ENCODE results near the gene PSMC3IP. TPM values are rescaled to one million over a fixed set of nuclear protein-coding genes. Genes with fewer than 3 reads are reported as not detected.
A peak's percentile ranks its signal among the peaks of the same experiment; 100 is the strongest.

The PSMC3IP gene
- total and polyA plus RNA-seq, 2 of the 4 experiments (the other 2 are of a cell fraction) = 5.6 to 9.8 TPM

DNA sequence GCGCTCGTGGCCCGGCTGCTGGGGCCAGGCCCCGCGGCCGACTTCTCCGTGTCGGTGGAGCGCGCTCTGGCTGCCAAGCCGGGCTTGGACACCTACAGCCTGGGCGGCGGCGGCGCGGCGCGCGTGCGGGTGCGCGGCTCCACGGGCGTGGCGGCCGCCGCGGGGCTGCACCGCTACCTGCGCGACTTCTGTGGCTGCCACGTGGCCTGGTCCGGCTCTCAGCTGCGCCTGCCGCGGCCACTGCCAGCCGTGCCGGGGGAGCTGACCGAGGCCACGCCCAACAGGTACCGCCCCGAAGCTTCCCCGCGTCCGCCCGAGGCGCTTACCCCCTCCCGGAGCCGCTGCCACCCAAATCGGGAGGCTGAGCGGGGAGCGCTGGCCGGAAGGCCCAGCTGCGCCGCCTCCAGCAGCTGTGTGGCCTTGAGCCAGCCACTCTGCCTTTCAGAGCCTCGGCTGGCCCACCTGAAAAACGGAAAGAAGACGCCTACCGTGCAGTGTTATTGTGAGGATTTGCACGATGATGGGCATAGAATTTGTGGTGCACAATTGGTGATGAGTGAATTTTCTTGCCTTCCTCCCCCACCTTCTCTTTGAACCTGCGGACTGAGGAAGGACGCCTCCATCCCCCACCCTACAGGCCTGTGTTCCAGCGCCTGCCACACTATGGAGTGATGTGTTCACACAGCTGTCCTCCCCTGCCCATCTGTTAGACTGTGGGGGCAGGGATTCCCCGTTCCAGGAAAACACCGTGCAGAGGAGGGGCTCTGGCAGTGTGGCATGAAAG lies 41.0 kb downstream of the PSMC3IP start (continued):
- TF ChIP-seq, protein P1, sequence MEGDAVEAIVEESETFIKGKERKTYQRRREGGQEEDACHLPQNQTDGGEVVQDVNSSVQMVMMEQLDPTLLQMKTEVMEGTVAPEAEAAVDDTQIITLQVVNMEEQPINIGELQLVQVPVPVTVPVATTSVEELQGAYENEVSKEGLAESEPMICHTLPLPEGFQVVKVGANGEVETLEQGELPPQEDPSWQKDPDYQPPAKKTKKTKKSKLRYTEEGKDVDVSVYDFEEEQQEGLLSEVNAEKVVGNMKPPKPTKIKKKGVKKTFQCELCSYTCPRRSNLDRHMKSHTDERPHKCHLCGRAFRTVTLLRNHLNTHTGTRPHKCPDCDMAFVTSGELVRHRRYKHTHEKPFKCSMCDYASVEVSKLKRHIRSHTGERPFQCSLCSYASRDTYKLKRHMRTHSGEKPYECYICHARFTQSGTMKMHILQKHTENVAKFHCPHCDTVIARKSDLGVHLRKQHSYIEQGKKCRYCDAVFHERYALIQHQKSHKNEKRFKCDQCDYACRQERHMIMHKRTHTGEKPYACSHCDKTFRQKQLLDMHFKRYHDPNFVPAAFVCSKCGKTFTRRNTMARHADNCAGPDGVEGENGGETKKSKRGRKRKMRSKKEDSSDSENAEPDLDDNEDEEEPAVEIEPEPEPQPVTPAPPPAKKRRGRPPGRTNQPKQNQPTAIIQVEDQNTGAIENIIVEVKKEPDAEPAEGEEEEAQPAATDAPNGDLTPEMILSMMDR (conservative IDR thresholded peaks at IDR 0.05; ENCODE audit: low read depth, low read length) = no peak

DNA sequence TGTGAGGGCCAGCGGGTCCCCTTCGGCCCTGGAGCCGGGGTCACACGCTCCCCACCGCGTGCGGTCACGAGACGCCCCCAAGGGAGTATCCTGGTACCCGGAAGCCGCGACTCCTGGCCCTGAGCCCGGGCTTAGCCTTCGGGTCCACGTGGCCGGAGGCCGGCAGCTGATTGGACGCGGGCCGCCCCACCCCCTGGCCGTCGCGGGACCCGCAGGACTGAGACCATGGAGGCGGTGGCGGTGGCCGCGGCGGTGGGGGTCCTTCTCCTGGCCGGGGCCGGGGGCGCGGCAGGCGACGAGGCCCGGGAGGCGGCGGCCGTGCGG lies 41.5 kb downstream of the PSMC3IP start, which contains the start of gene NAGLU:
Gene NAGLU (plus strand): TSS at position 194 of the 324 bp plus-strand sequence. CDS start 32 bp downstream, at position 226.
- Histone ChIP-seq H2AK9ac (replicated peaks; ENCODE audit: low read depth, low read length, poor library complexity) (peak within 1 kb of the TSS; percentile 99), H4K8ac (ENCODE audit: low read depth in 2 of 2, low read length in 2 of 2) (peak within 1 kb of the TSS; percentile 100), H4K5ac (ENCODE audit: low read depth, low read length) (peak within 1 kb of the TSS; percentile 100), H3K4ac (ENCODE audit: low read depth, low read length) (peak within 1 kb of the TSS; percentile 99), H3K9me3 (ENCODE audit: control insufficient read depth, insufficient read depth, low read length) (no peaks in the 10 kb centered on the region), H3K9me1 (ENCODE audit: insufficient read depth, low read length) (peaks cover 23% of the 10 kb centered on the region), H3K23ac (ENCODE audit: low read depth, low read length) (peak within 1 kb of the TSS; percentile 99), H2AK5ac (ENCODE audit: low read depth, low read length) (peak within 1 kb of the TSS; percentile 99), H3K4me1 (ENCODE audit: control insufficient read depth, insufficient read depth, low read length) (peaks cover 16% of the 10 kb centered on the region), H3K14ac (replicated peaks; ENCODE audit: low read depth, low read length) (peak within 1 kb of the TSS; percentile 99), H2AFZ (replicated peaks; ENCODE audit: low read length, poor library complexity) (peak within 1 kb of the TSS; percentile 90), H2BK15ac (ENCODE audit: low read depth, low read length) (peak within 1 kb of the TSS; percentile 99), H3K56ac (ENCODE audit: extremely low read depth, insufficient read depth, low read length) (peak within 1 kb of the TSS; percentile 63), H2BK120ac (ENCODE audit: low read depth, low read length) (peak within 1 kb of the TSS; percentile 78), H3K9ac (ENCODE audit: low read depth, low read length) (peak within 1 kb of the TSS; percentile 81), H3K36me3 (ENCODE audit: control insufficient read depth, insufficient read depth, low read length) (peaks cover 20% of the 10 kb centered on the region), H3K27me3 (ENCODE audit: control insufficient read depth, insufficient read depth, low read length) (no peaks in the 10 kb centered on the region), H3K79me1 (ENCODE audit: low read depth in 1 of 2, low read length in 2 of 2) (peaks cover 16 to 32% of the 10 kb centered on the region in 2 experiments), H3K18ac (ENCODE audit: low read depth, low read length) (peak within 1 kb of the TSS; percentile 97), H3K4me2 (ENCODE audit: low read depth, low read length) (peak within 1 kb of the TSS; percentile 90), H3K4me3 (ENCODE audit: insufficient read depth, low read depth, low read length) (peak within 1 kb of the TSS; percentile 53), H4K91ac (ENCODE audit: insufficient read depth, low read depth, low read length) (peak within 1 kb of the TSS; percentile 98), H2BK20ac (ENCODE audit: low read depth, low read length) (peak within 1 kb of the TSS; percentile 93), H3K27ac (ENCODE audit: insufficient read depth, low read length) (peak within 1 kb of the TSS; percentile 78), H4K20me1 (ENCODE audit: insufficient read depth, low read length) (peaks cover 9% of the 10 kb centered on the region; the same call in 1 of the 2 replicates), H2BK5ac (ENCODE audit: low read depth, low read length, poor library complexity, severe bottlenecking) (peak within 1 kb of the TSS; percentile 63)
- CTCF ChIA-PET = interaction anchor here (0.6 to 1.8 kb wide), 3 partner anchors 9 to 572 kb away, joined by 3 to 6 read pairs (median 3); no protein-coding TSS in a partner anchor
- 0% methylated on average over 11 of the region's 40 CpGs; no CpG with 5 or more reads in 1 of the 2 experiments for WGBS, 2 experiments (ENCODE audit: extremely low coverage in 2 of 2, insufficient read length in 1 of 2)
- intact Hi-C loops (cut with micrococcal nuclease) (no loop called here), in situ Hi-C loops (cut with MboI; ENCODE audit: low sequenced_read_pairs) (no loop called here), dilution Hi-C loops (cut with HindIII; ENCODE audit: low sequenced_read_pairs, unreplicated experiment) (no loop called here)
- peak; percentile 89 for ATAC-seq (ENCODE audit: low read depth)
- POLR2A ChIA-PET (ENCODE audit: unreplicated experiment) = interaction anchor here (1.6 to 1.8 kb wide), 3 partner anchors 16 to 115 kb away, joined by 4 to 6 read pairs (median 4); partner anchors contain the start of gene CAVIN1
- DNase-seq = peak; percentile 79
- BruUV-seq (replicated peaks) = no TSS peak
- TF ChIP-seq RCOR1 (IDR thresholded peaks at IDR 0.05; ENCODE audit: insufficient replicate concordance, low read length) (no peak), POLR2A (IDR thresholded peaks at IDR 0.05; ENCODE audit: low read depth, low read length) (peak; percentile 27; the same call in 1 of the 2 replicates), CEBPB (IDR thresholded peaks at IDR 0.05; ENCODE audit: low read depth, low read length) (no peak), RAD21 (IDR thresholded peaks at IDR 0.05; ENCODE audit: low read length) (no peak), NFE2L2 (IDR thresholded peaks at IDR 0.05; ENCODE audit: low read depth, low read length) (no peak), CHD1 (IDR thresholded peaks at IDR 0.05; ENCODE audit: low read depth, low read length) (no peak), RFX5 (IDR thresholded peaks at IDR 0.05; ENCODE audit: low read depth, low read length) (no peak), MXI1 (IDR thresholded peaks at IDR 0.05; ENCODE audit: borderline replicate concordance, low read depth, low read length) (no peak), BHLHE40 (IDR thresholded peaks at IDR 0.05; ENCODE audit: low read depth, low read length) (peak; percentile 91)
- TF ChIP-seq, protein P1 (conservative IDR thresholded peaks at IDR 0.05; ENCODE audit: low read depth, low read length) = no peak
- TF ChIP-seq, protein P2, sequence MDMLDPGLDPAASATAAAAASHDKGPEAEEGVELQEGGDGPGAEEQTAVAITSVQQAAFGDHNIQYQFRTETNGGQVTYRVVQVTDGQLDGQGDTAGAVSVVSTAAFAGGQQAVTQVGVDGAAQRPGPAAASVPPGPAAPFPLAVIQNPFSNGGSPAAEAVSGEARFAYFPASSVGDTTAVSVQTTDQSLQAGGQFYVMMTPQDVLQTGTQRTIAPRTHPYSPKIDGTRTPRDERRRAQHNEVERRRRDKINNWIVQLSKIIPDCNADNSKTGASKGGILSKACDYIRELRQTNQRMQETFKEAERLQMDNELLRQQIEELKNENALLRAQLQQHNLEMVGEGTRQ (IDR thresholded peaks at IDR 0.05; ENCODE audit: low read depth, low read length) = peak; percentile 97
